Body of pancreas (tissue), 4 donors: ENCODE results near the gene NTPCR.

Experiments used
- CTCF ChIP-seq, 7 experiments: fragments of 450-650 bp in 4 of 7; fragments of 200-600 bp in 3 of 7; sonication (generic) in 3 of 7; IDR thresholded peaks; one replicate each; pipeline ENCODE4 v1.5.1; 2016 to 2019; ENCODE audit warnings: antibody characterized with exemption in 7 of 7
- POLR2A ChIP-seq, 3 donors: fragments of 450-650 bp; IDR thresholded peaks; one replicate each; pipeline ENCODE4 v1.6.1; 2016; ENCODE audit warnings: antibody characterized with exemption in 3 of 3, mild to moderate bottlenecking in 2 of 3

GRCh38 chr1:233015965-233016364 is 65.6 kb downstream of the NTPCR start:
- no peak for TF ChIP-seq CTCF (IDR thresholded peaks at IDR 0.05)
- TF ChIP-seq POLR2A (IDR thresholded peaks at IDR 0.05) = no peak
